Tibial nerve (tissue), 4 donors: Measurements from ENCODE around the gene RGS16. TPM values are rescaled to one million over a fixed set of nuclear protein-coding genes. Genes with fewer than 3 reads are reported as not detected.

ENCODE experiments used
- DNase-seq, 2 donors: peaks; one replicate each; pipeline ENCODE4 v3.0.0-alpha.2; 2019; ENCODE audit warnings: low spot score in 2 of 2
- H3K27ac ChIP-seq, 4 donors: fragments of 200-600 bp; sonication (generic) in 3 of 4; one replicate each; pipeline ENCODE4 v1.5.1; 2017 to 2019; ENCODE audit warnings: mild to moderate bottlenecking in 1 of 4
- H3K27me3 ChIP-seq, 2 donors: fragments of 200-600 bp; sonication (generic) in 1 of 2; one replicate each; pipeline versions ENCODE4 v1.5.1 to v1.6.0; 2017 to 2019
- H3K36me3 ChIP-seq, 3 donors: fragments of 200-600 bp; sonication (generic); one replicate each; pipeline ENCODE4 v1.5.1; 2018 to 2019
- H3K4me1 ChIP-seq, 4 donors: fragments of 200-600 bp; sonication (generic) in 3 of 4; one replicate each; pipeline ENCODE4 v1.5.1; 2017 to 2019
- H3K4me3 ChIP-seq, 4 donors: fragments of 200-600 bp; sonication (generic) in 3 of 4; one replicate each; pipeline ENCODE4 v1.5.1; 2017 to 2019; ENCODE audit warnings: mild to moderate bottlenecking in 1 of 4, moderate library complexity in 1 of 4
- H3K9me3 ChIP-seq, 4 donors: fragments of 200-600 bp; sonication (generic) in 3 of 4; one replicate each; pipeline ENCODE4 v1.5.1; 2017 to 2019
- EP300 ChIP-seq, 2 donors: sonication (generic); formaldehyde crosslinking; IDR thresholded peaks; one replicate each; pipeline ENCODE4 v1.6.1; 2017; ENCODE audit warnings: antibody characterized with exemption in 2 of 2, mild to moderate bottlenecking in 1 of 2
- POLR2A ChIP-seq, 2 donors: fragments of 450-650 bp; IDR thresholded peaks; one replicate each; pipeline ENCODE4 v1.6.1; 2017; ENCODE audit warnings: antibody characterized with exemption in 2 of 2, mild to moderate bottlenecking in 2 of 2, moderate library complexity in 2 of 2
- WGBS, 2 donors: methylation state at CpG; one replicate each; pipeline ENCODE4 v1.1.5; 2018; 5-methylcytosine and 5-hydroxymethylcytosine counted together
- total RNA-seq, 4 donors: library from RNA; depleted of rRNA; stranded (reverse); fragments of >200 nt; gene quantifications; one replicate each; pipeline ENCODE4 v1.1.0, GENCODE V29; 2016
- TF ChIP-seq, protein P1 (sequence below), 5 experiments: fragments of 200-600 bp in 3 of 5; fragments of 450-650 bp in 2 of 5; sonication (generic) in 3 of 5; IDR thresholded peaks; one replicate each; pipeline ENCODE4 v1.5.1; 2016 to 2019; ENCODE audit warnings: antibody characterized with exemption in 5 of 5, mild to moderate bottlenecking in 3 of 5, moderate library complexity in 2 of 5

The RGS16 gene
- total RNA-seq, 4 donors from 2014 or later: 0.78 to 2.1 (median 1.2) TPM

- H3K27ac ChIP-seq: peak overlapping the region in 3 of 4 donors; percentile 81 to 96 (median 93)
- H3K4me3 ChIP-seq: peak overlapping the region in 1 of 4 donors; percentile 61
- TF ChIP-seq EP300 (IDR thresholded peaks at IDR 0.05) (no peak), POLR2A (IDR thresholded peaks at IDR 0.05) (no peak)
- TF ChIP-seq, protein P1, sequence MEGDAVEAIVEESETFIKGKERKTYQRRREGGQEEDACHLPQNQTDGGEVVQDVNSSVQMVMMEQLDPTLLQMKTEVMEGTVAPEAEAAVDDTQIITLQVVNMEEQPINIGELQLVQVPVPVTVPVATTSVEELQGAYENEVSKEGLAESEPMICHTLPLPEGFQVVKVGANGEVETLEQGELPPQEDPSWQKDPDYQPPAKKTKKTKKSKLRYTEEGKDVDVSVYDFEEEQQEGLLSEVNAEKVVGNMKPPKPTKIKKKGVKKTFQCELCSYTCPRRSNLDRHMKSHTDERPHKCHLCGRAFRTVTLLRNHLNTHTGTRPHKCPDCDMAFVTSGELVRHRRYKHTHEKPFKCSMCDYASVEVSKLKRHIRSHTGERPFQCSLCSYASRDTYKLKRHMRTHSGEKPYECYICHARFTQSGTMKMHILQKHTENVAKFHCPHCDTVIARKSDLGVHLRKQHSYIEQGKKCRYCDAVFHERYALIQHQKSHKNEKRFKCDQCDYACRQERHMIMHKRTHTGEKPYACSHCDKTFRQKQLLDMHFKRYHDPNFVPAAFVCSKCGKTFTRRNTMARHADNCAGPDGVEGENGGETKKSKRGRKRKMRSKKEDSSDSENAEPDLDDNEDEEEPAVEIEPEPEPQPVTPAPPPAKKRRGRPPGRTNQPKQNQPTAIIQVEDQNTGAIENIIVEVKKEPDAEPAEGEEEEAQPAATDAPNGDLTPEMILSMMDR (IDR thresholded peaks at IDR 0.05): no peak
- no peaks in the 10 kb centered on the region for H3K36me3 ChIP-seq
- DNase-seq: peak; percentile 44 to 61
- peaks cover 0 to 35% (median 14%) of the 10 kb centered on the region in 4 donors for H3K4me1 ChIP-seq
- WGBS, 2 donors: 11 to 14% methylated on average over 17 of the region's 17 CpGs
- no peaks in the 10 kb centered on the region for H3K9me3 ChIP-seq
- no peaks in the 10 kb centered on the region for H3K27me3 ChIP-seq
Observed at GRCh38 chr1:182616130-182617013, 12.2 kb upstream of the RGS16 start.

DNA sequence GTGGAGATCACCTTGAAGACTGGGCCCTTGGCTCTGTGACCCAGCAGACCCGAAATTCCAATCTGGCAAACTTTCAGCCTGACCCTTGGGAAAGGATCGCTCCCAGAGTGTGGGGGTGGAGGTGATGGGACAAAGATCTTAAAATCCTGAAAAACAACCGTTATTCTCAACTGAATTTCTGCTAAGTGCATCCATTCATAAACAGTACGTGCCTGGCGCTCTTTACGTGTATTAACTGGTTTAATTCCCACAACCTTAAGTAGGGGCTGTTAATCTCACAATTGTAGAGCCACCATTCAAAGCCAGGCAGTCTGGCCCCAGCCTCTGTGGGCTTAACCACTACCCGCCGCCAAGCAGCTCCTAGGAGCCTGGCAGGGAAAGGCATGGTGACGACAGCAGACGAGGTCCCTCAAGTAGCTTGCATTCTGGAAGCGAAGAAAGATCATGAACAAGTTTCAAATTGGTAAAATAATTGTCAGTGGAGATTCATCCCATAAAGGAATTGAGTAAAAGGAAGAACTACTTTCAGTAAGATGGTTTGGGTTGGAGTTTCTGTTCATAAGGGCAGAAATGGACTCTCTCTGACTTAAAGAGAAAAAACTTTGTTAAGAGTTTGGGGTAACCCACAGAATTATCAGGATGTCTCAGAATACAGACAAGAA is 11.4 kb upstream of the RGS16 start:
- H3K4me1 ChIP-seq: peaks cover 0 to 35% (median 14%) of the 10 kb centered on the region in 4 donors
- TF ChIP-seq, protein P1 (IDR thresholded peaks at IDR 0.05): no peak
- TF ChIP-seq POLR2A (IDR thresholded peaks at IDR 0.05) (no peak), EP300 (IDR thresholded peaks at IDR 0.05) (no peak)
- no peaks in the 10 kb centered on the region for H3K36me3 ChIP-seq
- H3K27ac ChIP-seq: peak overlapping the region; percentile 77 to 96 (median 87)
- 17 to 20% methylated on average over 11 of the region's 11 CpGs for WGBS, 2 donors
- no peaks in the 10 kb centered on the region for H3K27me3 ChIP-seq
- no peaks in the 10 kb centered on the region for H3K9me3 ChIP-seq
- DNase-seq: peak in 1 of 2 donors; percentile 61
- H3K4me3 ChIP-seq: peak overlapping the region; percentile 47 to 61 (median 58)

DNA sequence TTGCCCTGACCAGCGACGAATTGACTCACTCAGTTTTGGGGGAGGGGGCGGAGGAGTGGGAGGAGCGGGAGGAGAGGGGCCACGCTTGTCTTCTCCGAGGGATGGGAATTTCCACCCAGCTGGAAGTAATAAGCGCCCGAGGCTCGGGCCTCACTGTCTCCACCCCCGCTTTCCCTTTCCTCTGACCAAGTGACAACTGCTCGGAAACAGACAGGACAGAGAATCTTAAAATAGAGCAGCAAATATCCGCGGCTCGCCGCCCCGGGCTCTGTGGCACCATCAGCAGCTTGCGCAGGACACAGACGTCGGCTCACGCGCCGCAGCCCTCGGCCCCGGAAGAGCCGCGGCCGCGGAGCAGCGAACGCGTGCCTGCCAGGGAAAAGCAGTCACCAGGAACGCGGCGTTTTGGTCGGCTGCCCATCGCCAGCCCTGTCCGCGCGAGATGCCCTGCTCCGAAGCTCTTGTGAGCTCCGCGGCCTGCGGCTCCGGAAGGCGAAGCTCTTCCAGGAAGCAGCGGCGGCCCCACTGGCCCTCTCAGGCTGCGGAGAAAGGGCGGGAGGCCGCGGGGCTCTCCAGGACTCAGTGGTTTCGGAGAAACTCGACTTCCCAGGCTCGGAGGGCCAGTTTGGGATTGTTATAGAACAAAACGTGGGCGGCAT is 10.7 kb upstream of the RGS16 start:
- peak; percentile 51 to 78 for DNase-seq
- Histone ChIP-seq H3K36me3 (no peaks in the 10 kb centered on the region), H3K27me3 (no peaks in the 10 kb centered on the region), H3K4me3 (peak overlapping the region; percentile 47 to 61 (median 58)), H3K27ac (peak overlapping the region; percentile 77 to 96 (median 87)), H3K9me3 (no peaks in the 10 kb centered on the region), H3K4me1 (peaks cover 0 to 35% (median 14%) of the 10 kb centered on the region in 4 donors)
- 1 to 2% methylated on average over 18 to 47 of the region's 56 CpGs for WGBS, 2 donors
- TF ChIP-seq EP300 (IDR thresholded peaks at IDR 0.05) (peak; percentile 11 to 81), POLR2A (IDR thresholded peaks at IDR 0.05) (peak; percentile 48 to 57)
- TF ChIP-seq, protein P1 (IDR thresholded peaks at IDR 0.05): no peak

GRCh38 chr1:182611787-182612186 is 7.6 kb upstream of the RGS16 start:
- Histone ChIP-seq H3K4me1 (peaks cover 0 to 24% (median 14%) of the 10 kb centered on the region in 4 donors), H3K9me3 (no peaks in the 10 kb centered on the region), H3K36me3 (no peaks in the 10 kb centered on the region), H3K4me3 (no peak overlapping the region), H3K27ac (no peak overlapping the region), H3K27me3 (no peaks in the 10 kb centered on the region)
- 86 to 91% methylated on average over 8 of the region's 8 CpGs for WGBS, 2 donors
- TF ChIP-seq, protein P1 (IDR thresholded peaks at IDR 0.05): no peak
- no peak for DNase-seq
